Spleen (tissue), 7 donors: ENCODE measurements around the gene WNT2B.

Source experiments
- CTCF ChIP-seq, 11 experiments: fragments of 200-600 bp in 7 of 11; fragments of 450-650 bp in 4 of 11; sonication (generic) in 4 of 11; IDR thresholded peaks in 8 of 11; conservative IDR thresholded peaks in 3 of 11; 1 replicate in 7 of 11; 2 replicates in 4 of 11; pipeline versions ENCODE4 v1.4.0 to v1.8.0; 2016 to 2021; ENCODE audit warnings: antibody characterized with exemption in 11 of 11, inconsistent platforms in 4 of 11, mild to moderate bottlenecking in 1 of 11
- POLR2AphosphoS5 ChIP-seq, 3 donors: sonication (generic); formaldehyde crosslinking; IDR thresholded peaks; one replicate each; pipeline ENCODE4 v1.5.1; 2017; ENCODE audit warnings: antibody characterized with exemption in 3 of 3
- donor health status: DM: no; HTN: no; CAD: no; lungs with moderate emphysema.
- donor health status: DM: no; HTN: no; CAD: no.
- donor health status: DM: no; HTN: no; CAD: no.

DNA sequence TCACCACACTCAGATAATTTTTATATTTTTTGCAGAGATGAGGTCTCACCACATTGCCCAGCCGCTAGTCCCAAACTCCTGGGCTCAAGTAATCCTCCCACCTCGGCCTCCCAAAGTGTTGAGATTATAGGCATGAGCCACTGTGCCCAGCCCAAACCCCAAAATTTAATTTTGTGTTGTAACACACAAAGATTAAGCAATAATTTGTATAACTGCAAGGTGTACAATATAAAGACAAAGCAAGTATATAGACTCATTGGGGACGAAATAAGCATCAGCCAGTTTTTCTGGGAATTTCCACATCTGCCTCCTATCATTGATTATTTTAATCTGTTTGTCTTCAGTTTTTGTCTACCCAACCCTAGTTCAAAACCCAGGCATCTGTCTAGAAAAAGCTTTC is 67.5 kb downstream of the WNT2B start:
- TF ChIP-seq CTCF (IDR thresholded peaks at IDR 0.05 in 8 of 11, conservative IDR thresholded peaks at IDR 0.05 in 3 of 11) (no peak), POLR2AphosphoS5 (IDR thresholded peaks at IDR 0.05) (no peak)
